Activated CD4-positive, alpha-beta T cell treated with anti-CD3 and anti-CD28 coated beads for 24 hours (primary cell): ENCODE results near the gene DNAI4.
"Not testable (repeated sequence)": the region's sequence is repeated elsewhere in the genome, so short reads cannot be mapped to it uniquely, and the experiment has no call there.

Source experiments
- DNase-seq, 2 donors: peaks; one replicate each; pipeline ENCODE4 v3.0.0-alpha.2; 2020; ENCODE audit warnings: low read depth in 2 of 2

Gene DNAI4

DNA sequence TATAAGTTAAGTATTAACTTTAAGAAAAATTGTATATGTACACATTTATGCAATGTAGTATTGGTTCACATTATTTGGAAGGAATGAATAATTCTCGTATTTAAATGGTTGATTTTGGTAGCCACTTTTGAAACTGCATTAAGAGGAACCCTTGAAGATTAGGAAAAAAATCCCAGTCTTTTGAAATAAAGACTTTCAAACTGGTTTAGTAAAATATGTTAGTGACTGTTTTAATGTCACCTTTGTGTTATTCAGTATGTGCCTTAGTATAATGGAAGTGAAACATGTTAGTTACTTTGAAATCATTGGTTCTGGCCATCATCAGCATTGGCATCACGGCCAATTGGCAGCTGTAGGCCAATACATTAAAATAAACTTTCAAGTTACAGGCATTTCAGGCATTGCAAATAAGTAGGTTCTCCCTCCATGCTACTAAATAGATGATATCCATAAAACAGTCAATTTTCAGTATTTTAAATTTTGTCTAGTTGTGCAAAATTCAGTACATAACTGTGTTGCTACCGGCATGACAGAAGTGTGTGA, 4.6 kb upstream of the DNAI4 start:
- no peak for DNase-seq

DNA sequence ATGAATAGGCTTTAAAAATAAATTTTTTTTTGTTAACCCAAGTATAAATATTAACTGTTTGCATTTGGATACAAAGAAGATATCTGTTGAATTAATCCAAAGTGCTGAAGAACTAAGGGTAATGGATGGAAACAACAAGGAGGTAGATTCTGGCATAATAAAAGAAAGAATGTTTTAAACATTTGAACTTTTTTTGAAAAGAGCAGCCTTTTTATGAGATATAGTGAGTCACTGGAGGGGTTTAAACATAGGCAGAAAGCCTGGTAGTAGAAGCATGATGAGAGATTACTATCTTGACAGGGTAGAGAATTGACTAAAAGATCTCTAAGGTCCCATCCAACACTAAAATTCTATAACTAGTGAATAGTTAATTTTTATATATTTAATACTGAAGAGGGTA, 2.9 kb upstream of the DNAI4 start:
- DNase-seq: no peak

DNA sequence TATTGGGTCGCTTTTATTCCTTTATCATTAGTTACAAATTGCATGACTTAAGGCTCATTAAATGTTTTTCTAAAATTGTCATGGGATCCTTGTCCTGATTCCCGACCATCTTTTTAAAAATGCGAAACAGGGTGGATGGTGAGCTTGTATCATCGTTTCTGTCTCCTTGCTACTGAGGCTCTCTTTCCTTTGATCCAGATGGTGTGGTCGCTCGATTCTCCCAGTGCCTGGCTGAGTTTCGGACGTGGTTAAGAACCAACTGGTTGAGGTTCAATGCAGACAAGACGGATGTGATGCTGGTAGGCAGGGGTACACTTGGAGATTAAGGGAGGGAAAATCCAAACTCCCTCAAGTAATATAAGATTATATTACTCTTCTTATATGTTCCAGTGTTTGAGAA, 1.3 kb upstream of the DNAI4 start:
- no peak for DNase-seq

DNA sequence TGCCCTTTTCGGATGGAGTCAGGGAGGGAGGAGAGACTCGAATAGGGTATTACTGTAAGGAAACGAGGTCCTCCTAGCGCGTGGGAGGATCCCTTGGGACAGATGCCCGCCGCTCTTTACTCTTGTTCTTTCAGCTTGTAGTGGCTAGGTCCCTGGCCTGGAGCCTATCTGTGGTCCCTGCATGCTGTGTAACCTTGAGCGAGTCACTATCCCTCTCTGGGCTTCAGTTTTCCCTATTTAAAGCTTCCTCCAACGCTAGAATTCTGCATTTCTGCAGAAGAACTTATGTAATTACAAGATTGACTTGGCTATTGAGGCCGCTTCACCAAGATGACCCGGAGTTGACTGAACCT, 878 bp upstream of the DNAI4 start:
- no peak for DNase-seq

DNA sequence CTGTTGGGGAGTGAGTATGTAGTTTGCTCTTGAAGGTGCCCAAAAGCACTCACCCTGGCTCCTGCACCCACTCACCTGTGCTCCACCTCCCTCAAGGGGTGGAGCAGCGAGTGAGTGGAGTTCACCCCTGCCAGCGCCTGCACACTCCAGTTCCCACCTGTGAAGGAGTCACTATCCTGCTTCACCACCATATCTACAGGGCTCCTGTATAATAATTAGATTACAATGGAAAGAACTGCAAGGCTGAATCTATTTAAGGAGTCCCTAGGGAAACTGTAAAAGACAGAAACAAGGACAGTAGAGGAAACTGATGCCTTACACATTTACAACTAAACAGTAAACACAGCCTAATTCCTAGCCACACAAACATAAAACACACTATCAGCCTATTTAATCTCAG, 4.1 kb downstream of the DNAI4 start:
- DNase-seq: no peak

DNA sequence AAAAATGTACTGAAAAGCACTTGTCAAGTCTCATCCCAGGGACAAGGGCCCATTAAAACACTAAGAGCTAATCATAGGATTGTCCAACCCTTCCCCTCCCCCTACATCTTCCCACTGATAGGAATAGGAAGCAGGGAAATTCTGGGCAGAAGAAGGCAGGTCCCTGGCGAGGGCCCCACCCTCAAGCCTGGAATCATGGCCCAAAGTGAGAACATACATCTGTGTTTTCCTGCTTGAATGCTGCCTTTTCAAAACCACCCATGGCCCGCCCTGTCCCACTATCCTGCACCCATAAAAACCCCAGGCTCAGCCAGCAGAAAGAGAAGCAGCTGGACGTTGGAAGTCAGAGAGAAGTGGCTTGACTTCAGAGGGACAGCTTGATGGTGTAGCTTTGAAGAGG, 4.8 kb downstream of the DNAI4 start:
- DNase-seq: no peak

DNA sequence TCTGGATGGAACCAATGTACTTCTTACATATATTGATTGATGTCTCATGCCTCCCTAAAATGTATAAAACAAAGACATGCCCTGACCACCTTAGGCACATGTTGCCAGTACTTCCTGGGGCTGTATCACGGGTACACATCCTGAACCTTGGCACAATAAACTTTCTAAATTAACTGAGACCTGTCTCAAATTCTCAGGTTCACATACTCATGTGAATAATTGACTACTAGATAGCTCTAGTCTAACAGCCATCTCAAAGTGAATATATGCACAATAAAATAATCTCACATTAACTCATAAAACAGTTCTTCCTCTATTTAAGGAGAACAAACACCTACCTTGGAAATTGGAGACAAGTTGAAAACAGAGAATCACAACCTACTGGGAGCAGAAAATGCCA, 5.6 kb downstream of the DNAI4 start:
- DNase-seq: no peak

DNA sequence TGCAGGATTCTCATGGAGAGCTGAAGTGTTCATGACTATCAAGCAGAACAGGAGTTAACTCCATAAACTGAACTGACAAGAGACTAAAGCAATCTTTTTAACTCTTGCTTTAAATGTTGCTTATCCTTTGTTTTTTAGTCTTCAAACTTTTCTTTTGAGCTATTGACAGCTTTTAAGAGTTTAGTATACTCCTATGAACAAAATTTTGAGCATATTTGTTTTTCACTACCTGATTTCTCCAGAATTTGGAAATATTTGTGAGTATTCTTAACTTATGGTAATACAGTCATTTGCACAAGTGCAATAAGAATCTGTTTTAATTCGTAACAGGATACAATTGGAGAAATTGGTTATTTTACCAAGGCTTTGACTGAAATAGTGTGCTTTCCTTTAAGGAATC, 7.2 kb downstream of the DNAI4 start:
- no peak for DNase-seq

DNA sequence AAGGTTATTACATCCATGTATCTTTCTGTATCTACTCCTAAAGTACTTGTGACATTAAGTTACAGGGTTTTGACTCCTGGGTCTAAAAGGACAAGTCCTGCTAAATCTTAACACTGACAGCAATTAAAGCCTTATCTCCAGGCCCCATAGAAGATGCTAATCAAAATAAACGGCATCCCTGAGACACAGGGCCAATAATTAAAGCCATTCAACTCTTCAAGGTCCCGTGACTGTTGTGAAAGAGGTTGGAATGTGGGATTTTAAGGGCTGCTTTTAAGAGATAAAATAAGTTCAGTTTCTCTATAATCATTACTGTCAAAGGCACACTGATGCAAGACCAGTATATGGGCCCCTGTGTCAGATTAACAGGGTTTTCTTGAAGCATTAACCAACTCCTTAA, 8.3 kb downstream of the DNAI4 start:
- DNase-seq: no peak

DNA sequence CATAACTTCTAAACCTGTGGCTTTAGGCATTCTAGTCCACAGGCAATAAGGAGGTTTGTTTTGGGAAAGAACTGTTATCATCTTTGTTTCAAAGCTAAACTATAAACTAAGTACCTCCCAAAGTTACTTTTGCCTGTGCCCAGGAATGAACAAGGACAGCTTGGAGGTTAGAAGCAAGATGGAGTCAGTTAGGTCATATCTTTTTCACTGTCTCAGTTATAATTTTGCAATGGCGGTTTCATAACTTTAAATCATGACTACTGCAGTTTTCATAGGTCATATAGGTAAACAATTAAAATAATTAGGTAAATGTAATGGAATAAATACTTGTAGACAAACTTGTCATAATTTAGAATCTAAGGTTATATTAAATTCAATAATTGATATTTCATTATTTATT, 9.5 kb downstream of the DNAI4 start:
- not testable (repeated sequence) for DNase-seq

DNA sequence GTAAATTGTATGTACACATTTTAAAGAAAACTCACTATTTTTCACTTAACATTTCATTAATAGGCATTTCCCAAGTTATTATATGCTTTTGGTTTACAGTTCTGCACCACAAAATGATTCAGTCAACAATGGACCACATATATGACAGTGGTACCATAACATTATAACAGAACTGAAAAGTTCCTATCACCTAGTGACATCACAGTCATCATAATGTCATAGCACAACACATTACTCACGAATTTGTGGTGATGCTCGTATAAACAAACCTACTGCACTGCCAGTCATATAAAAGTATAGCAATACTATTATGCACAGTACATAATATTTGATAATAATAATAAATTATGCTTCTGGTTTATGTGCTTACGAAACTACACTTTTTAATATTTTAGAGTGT, 30.9 kb downstream of the DNAI4 start:
- no peak for DNase-seq

DNA sequence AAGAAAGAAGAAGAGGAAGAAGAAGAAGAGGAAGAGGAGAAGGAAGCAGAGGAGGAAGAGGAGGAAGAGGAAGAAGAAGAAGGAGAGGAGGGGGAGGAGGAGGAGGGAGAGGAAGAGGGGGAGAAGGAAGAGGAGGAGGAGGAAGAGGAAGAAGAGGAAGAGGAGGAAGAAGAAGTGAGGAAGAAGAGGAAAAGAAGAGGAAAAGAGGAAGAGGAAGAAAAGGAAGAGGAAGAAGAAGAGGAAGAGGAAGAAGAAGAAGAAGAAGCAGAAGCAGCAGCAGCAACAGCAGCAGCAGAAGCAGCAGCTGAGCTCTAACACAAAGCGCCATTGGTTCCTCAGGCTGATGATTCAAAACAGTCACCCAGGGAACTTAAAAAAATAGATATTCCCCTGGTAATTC, 34.0 kb downstream of the DNAI4 start:
- DNase-seq: no peak

DNA sequence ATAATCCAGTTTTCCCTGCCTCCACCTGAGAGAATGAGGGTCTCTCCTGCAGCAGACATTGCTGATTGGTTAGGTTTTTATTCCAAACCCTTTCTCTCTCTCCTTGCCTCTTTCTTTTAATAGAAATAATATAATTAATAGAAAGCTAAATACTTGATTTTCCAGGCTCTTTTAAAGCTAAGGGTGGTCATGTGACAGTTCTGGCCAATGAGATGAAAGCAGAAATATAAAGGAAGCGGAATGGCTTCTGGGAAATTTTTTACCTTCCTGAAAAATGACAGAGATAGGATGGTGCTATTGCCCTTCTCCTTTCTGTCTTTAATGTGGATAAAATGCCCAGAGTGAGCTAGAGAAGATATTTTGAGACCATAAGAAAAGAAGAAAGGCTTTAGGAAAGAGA, 35.6 kb downstream of the DNAI4 start:
- DNase-seq: no peak

DNA sequence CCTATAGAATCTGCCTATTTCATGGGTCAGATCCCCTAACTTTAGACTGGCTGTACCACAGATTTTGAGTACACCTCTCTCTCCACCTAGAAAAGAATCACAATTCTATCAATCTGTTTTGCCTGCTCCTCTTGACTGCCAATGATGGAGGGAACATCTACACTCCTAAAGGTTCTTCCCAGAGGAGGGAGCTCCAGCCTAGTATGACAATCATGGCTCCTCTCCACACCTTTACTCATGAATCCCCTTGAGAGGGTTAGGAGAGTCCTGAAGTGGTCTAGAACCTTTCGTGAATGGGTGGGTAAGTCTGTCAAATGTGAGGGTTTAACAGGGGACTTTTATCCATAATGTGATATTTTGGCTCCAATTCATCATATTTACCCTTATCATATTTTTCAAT, 48.0 kb downstream of the DNAI4 start:
- no peak for DNase-seq

DNA sequence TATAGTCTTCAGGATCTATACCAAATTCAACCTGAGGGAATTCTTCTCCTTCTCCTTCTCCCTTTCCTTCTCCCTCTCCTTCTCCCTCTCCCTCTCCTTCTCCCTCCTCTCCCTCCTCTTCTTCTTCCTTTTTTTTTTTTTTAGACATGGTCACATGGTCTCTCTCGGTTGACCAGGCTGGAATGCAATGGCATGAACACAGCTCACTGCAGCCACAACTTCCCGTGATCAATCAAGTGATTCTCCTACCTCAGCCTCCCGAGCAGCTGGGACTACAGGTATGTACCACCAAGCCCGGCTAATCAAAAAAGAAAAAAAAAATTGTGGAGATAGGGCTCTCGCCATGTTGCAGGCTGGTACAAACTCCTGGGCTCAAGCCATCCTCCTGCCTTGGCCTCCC, 51.5 kb downstream of the DNAI4 start:
- DNase-seq: no peak

DNA sequence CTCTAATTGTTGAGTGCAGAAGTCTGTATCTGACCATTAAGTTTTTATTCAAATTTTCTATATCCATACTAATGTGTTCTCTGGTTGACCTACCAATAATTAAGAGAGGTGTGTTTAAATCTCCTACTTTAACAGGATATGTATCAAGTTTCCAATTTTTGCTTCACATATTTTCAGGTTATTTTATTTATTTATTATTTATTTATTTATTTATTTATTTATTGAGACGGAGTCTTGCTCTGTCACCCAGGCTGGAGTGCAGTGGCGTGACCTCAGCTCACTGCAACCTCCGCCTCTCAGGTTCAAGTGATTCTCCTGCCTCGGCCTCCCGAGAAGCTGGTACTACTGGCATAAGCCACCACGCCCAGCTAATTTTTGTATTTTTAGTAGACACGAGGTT, 52.6 kb downstream of the DNAI4 start:
- not testable (repeated sequence) for DNase-seq

DNA sequence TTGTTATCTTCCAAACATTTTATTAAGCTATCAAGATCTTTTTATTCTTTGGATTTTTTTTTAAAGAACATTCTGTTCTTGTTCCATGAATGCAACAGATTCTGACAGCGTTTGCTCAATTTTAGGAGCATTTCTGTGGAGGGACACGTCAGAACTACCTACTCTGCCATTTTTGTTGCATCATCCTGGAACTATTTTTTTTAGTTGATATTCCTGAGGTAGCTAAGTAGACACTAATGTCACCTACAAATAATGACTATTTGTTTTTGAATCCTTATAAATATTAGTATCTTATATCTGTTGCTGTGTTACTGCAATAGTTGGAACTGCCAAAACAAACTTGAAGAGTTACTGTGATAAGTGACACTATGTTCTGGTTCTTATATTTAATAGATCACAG, 57.2 kb downstream of the DNAI4 start:
- no peak for DNase-seq

DNA sequence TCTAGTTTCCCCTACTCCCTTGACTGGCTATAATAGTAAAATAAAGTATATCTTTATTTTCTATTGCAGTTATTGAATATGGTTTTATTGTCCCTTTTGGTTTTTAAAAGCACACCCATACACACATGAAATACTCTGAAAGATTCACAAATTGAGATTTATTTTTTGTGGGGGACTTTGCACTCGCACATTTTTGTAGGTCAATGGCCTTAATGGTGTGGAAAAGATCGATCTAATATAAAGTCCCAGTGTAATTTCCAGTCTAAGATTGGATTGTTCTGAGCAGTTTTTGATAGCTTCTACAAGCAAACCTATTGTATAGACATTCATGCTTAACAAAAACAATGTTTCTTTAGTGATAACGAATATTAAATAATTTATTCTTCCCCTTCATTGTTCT, 64.1 kb downstream of the DNAI4 start:
- DNase-seq: no peak

DNA sequence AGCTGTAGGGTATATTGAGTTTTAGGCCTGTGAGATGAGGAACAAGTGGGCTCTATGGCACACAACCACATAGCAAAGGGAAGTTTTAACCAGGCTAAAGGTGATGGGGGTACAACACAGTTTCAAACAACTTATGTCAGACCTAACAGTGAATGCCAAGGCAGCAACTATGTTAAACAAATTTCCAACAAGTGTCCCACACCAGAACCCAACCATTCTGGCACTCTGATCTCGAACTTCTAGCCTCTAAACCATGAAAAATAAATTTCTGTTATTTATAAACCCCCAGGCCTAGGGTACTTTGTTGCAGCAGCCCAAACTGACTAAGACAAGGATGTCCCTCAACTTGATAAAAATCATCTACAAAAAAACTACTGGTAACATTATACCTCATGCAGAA, 71.3 kb downstream of the DNAI4 start:
- DNase-seq: no peak

DNA sequence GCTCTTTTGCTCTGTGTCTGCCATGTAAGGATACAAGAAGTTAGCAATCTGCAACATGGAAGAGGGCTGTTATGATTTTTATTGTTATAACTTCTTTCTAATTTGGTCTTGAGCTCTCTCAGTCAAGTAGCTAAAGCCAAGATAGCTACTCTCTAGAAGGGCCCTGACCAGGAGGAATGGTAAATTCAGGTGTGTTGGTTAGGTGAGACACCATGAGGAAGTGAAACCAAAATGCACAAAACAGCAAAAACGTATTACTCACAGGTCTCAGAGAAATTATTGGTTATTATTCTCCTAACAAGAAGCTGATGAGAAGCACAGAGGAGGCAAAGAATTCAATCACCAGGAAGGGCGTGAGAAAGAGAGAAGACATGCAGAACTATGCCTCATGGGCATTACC, 71.8 kb downstream of the DNAI4 start:
- DNase-seq: no peak

DNA sequence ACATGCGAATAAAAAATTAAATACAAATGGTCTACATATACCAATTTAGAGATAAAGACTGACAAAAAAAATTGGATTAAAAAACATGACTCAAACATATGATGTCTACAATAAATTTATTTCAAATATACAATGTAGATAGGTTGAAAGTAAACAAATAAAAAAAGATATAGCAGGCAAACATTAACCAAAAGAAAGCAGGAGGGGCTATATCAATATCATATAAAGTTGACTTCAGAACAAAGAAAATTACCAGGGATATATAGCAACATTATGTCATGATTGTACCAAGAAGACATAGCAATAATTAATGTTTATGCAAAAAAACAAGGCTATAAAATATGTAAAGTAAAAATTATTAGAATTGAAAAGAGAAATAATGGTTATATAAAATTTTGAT, 73.7 kb downstream of the DNAI4 start:
- DNase-seq: no peak

DNA sequence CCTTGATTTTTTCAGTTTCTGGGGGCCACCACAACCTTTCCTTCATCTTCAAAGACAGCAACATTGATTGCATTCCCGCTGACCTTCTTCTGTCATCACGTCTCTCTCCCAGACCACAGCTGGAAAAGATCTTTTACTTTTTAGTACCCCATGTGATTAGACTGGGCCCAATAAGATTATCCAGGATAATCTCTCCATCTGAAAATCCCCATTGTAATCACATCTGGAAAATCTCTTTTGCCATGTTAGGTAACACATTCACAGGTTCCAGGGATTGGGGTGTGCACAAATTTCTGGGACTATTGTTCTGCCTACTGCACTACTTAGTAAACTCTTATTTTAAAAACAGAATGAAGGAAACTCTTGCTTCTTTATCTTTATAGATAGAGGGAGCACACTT, 76.5 kb downstream of the DNAI4 start:
- no peak for DNase-seq

DNA sequence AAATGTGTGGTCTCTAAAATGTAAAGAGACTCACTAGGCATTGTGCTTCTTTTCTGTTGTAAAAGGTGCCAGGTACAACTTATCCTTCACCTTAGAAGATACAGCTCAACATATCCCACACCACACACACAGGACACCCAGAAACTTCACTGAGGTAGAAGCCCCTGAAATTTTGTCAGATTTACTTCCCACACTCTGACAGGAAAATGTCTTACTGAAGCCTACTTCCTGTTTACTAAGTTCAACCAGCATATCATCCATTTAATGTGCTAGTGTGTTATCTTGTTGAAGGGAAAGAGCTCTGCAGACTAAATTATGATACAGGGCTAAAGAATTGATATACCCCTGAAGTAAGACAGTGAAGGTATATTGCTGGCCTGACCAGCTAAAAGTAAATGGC, 83.7 kb downstream of the DNAI4 start:
- no peak for DNase-seq

DNA sequence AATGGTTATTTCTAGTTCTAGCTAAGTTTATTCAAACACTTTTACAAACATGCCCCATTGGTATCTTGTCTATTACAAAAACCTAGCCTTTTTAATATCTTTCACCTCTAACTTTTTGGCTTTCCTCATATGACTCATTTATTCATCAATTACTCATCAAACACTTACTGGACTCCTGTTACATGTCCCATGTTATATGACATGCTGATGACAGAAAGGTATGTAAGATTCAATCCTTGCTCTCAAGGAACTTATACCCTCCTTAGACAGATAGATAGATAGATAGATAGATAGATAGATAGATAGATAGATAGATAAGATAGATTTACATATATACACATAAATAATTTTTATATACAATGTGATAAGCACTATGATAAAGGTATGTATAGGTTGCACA, 89.7 kb downstream of the DNAI4 start:
- no peak for DNase-seq

DNA sequence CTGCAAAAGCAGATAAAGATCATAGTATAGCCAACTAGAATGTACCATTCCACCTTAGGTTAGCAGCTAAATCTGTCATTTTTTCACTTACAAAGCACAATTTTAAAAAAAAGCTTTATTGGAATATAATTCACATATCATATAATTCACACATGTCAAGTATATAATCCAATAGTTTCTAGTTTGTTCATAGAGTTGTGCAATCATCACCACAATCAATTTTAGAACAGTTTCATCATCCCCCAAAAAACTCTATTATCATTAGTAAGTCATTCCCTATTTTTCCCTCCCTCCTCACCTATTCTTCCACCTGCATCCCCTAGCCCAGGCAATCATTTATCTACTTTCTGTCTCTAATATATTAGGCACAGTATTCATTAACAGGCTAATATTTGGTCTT, 91.5 kb downstream of the DNAI4 start:
- no peak for DNase-seq
